ENCODE measurements around the gene SPINDOC. TPM values are rescaled to one million over a fixed set of nuclear protein-coding genes. Genes with fewer than 3 reads are reported as not detected.

The SPINDOC gene
- total and polyA plus RNA-seq, 9 of the 15 experiments (the other 6 are each of a cell fraction or from before 2014, with no cell fraction given) = 0.70 to 36.3 (median 19.6) TPM

DNA sequence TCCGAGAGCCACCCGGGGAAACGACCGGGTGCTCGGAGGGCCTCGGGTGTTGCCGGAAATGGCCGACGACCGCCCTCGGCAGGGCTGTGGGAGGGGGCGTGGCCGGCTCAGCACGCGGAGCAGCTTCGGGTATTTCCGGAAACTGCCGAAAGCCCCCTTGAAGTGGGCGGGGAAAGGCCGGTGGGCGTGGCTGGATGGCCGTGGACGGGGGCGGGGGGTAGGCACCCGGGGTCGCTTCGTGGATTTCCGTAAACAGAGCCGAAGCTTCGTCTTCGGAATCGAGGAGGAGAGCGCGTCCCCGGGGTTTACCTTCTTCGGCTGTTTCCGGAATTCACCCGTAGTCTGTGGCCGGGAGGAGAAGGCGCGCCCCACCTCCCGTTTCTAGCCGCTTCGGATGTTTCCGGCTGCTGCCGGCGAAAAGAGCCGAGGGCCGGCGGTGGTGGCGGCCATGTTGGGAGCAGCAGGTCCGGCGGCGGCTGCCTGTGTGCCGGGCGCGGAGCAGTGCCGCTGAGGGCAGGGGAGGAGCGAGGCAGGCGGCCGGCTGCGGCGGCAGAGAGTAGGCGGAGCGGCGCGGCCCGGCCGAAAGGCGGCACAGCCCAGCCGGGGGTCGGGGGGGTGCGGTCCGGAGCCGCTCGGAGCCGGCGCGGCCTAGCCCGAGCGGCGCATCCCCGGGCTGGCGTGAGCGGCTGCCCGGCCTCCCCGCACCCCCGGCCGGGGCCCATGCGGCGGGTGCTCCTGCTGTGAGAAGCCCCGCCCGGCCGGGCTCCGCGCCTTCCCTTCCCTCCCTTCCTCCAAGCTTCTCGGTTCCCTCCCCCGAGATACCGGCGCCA is 25.6 kb downstream of the SPINDOC start, which contains the start of gene MARK2 (continued):
- TF ChIP-seq, protein P1, sequence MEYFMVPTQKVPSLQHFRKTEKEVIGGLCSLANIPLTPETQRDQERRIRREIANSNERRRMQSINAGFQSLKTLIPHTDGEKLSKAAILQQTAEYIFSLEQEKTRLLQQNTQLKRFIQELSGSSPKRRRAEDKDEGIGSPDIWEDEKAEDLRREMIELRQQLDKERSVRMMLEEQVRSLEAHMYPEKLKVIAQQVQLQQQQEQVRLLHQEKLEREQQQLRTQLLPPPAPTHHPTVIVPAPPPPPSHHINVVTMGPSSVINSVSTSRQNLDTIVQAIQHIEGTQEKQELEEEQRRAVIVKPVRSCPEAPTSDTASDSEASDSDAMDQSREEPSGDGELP (CRISPR knock-in tag; IDR thresholded peaks at IDR 0.05; ENCODE audit: borderline replicate concordance) = peak; percentile 54; the same call in 1 of the 2 replicates
- TF ChIP-seq SP1 (CRISPR knock-in tag; IDR thresholded peaks at IDR 0.05) = peak; percentile 79
- TF ChIP-seq, protein P2, sequence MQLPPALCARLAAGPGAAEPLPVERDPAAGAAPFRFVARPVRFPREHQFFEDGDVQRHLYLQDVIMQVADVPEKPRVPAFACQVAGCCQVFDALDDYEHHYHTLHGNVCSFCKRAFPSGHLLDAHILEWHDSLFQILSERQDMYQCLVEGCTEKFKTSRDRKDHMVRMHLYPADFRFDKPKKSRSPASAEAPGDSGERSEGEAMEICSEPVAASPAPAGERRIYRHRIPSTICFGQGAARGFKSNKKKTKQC (CRISPR knock-in tag; IDR thresholded peaks at IDR 0.05) = 0 out of 2 replicates have a peak, but pooled peaks have one; percentile 8
- TF ChIP-seq, protein P3, sequence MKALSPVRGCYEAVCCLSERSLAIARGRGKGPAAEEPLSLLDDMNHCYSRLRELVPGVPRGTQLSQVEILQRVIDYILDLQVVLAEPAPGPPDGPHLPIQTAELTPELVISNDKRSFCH (CRISPR knock-in tag; IDR thresholded peaks at IDR 0.05) = no peak
- TF ChIP-seq, protein P3 (tag; IDR thresholded peaks at IDR 0.05) = peak; percentile 46; the same call in 1 of the 2 replicates
- peak; percentile 55; the same call in 1 of the 2 replicates for TF ChIP-seq POLR2AphosphoS5 (IDR thresholded peaks at IDR 0.05; ENCODE audit: control insufficient read depth, insufficient read depth, low read depth, low read length)
- TF ChIP-seq KLF13 (tag; IDR thresholded peaks at IDR 0.05; ENCODE audit: borderline replicate concordance, low read depth) = peak; percentile 95
- TF ChIP-seq, protein P4, sequence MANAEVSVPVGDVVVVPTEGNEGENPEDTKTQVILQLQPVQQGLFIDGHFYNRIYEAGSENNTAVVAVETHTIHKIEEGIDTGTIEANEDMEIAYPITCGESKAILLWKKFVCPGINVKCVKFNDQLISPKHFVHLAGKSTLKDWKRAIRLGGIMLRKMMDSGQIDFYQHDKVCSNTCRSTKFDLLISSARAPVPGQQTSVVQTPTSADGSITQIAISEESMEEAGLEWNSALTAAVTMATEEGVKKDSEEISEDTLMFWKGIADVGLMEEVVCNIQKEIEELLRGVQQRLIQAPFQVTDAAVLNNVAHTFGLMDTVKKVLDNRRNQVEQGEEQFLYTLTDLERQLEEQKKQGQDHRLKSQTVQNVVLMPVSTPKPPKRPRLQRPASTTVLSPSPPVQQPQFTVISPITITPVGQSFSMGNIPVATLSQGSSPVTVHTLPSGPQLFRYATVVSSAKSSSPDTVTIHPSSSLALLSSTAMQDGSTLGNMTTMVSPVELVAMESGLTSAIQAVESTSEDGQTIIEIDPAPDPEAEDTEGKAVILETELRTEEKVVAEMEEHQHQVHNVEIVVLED (CRISPR knock-in tag; IDR thresholded peaks at IDR 0.05) = no peak
- peak; percentile 68 for TF ChIP-seq GABPA (tag; conservative IDR thresholded peaks at IDR 0.05; ENCODE audit: low read depth)
- TF ChIP-seq KDM5B (IDR thresholded peaks at IDR 0.05; ENCODE audit: insufficient replicate concordance, low read depth, low read length) = peak; percentile 27
- no peak for TF ChIP-seq MAFG (tag; conservative IDR thresholded peaks at IDR 0.05)
- TF ChIP-seq, protein P5, sequence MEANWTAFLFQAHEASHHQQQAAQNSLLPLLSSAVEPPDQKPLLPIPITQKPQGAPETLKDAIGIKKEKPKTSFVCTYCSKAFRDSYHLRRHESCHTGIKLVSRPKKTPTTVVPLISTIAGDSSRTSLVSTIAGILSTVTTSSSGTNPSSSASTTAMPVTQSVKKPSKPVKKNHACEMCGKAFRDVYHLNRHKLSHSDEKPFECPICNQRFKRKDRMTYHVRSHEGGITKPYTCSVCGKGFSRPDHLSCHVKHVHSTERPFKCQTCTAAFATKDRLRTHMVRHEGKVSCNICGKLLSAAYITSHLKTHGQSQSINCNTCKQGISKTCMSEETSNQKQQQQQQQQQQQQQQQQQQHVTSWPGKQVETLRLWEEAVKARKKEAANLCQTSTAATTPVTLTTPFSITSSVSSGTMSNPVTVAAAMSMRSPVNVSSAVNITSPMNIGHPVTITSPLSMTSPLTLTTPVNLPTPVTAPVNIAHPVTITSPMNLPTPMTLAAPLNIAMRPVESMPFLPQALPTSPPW (CRISPR knock-in tag; IDR thresholded peaks at IDR 0.05) = peak; percentile 88
- no peak for TF ChIP-seq L3MBTL2 (IDR thresholded peaks at IDR 0.05)
- peak; percentile 25; the same call in 1 of the 2 replicates for TF ChIP-seq MBD2 (IDR thresholded peaks at IDR 0.05; ENCODE audit: borderline replicate concordance, low read depth)
- TF ChIP-seq ZNF445 (CRISPR knock-in tag; IDR thresholded peaks at IDR 0.05; ENCODE audit: low read depth) = no peak
- TF ChIP-seq MCM7 (IDR thresholded peaks at IDR 0.05) = no peak
- TF ChIP-seq GTF2E2 (tag; IDR thresholded peaks at IDR 0.05) = no peak
- no peak for TF ChIP-seq CEBPB (tag; IDR thresholded peaks at IDR 0.05)
- peak; percentile 58 to 65; a peak in 3 of 4 replicates for TF ChIP-seq NRF1 (conservative IDR thresholded peaks at IDR 0.05 in 1 of 2, IDR thresholded peaks at IDR 0.05 in 1 of 2)

All from K562 (cell line).